Fibroblast of the aortic adventitia (primary cell): ENCODE results near the gene TMEM163. TPM values are rescaled to one million over a fixed set of nuclear protein-coding genes. Genes with fewer than 3 reads are reported as not detected.

Experiments used
- DNase-seq: peaks from one replicate; pipeline ENCODE4 v3.0.0-alpha.2; 2010; ENCODE audit warnings: low read depth
- H3K4me3 ChIP-seq: 2 replicates; pipeline ENCODE4 v1.5.1; 2011; ENCODE audit warnings: low read depth, mild to moderate bottlenecking, control low read depth, low read length, moderate library complexity
- total RNA-seq: library from RNA; depleted of rRNA; stranded (reverse); fragments of >200 nt; gene quantifications from 2 replicates; pipeline ENCODE4 v1.2.3, GENCODE V29; 2012; ENCODE audit warnings: low replicate concordance
- TF ChIP-seq, protein P1 (sequence below): IDR thresholded peaks from 2 replicates; pipeline ENCODE4 v1.5.1; 2011; ENCODE audit warnings: mild to moderate bottlenecking, low read length, control low read depth, inconsistent platforms; ENCODE audit not compliant: insufficient read depth

Gene TMEM163
- total RNA-seq, 1 donor: not detected

GRCh38 chr2:134642938-134643337, 75.9 kb downstream of the TMEM163 start:
- no peak for DNase-seq
- TF ChIP-seq, protein P1, sequence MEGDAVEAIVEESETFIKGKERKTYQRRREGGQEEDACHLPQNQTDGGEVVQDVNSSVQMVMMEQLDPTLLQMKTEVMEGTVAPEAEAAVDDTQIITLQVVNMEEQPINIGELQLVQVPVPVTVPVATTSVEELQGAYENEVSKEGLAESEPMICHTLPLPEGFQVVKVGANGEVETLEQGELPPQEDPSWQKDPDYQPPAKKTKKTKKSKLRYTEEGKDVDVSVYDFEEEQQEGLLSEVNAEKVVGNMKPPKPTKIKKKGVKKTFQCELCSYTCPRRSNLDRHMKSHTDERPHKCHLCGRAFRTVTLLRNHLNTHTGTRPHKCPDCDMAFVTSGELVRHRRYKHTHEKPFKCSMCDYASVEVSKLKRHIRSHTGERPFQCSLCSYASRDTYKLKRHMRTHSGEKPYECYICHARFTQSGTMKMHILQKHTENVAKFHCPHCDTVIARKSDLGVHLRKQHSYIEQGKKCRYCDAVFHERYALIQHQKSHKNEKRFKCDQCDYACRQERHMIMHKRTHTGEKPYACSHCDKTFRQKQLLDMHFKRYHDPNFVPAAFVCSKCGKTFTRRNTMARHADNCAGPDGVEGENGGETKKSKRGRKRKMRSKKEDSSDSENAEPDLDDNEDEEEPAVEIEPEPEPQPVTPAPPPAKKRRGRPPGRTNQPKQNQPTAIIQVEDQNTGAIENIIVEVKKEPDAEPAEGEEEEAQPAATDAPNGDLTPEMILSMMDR: no peak
- no peak overlapping the region for H3K4me3 ChIP-seq

DNA sequence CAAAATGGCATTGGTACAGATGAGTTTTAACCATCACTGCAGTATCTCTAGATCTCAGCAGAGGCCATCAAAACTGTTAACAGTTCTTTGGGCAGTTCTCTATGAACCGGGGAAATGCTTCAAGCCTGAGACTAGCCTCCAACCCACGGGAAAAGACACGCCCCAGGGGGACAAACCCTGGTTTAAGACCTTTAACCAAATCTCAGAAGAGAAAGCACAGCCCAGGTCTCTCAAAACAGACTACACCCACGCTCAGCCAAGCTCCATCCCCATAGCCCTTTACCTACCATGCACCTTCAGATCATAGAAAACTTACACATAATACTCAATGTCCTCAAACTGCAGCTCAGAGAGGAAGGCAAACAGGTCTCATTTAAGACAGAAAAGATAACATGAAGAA, 78.3 kb downstream of the TMEM163 start:
- H3K4me3 ChIP-seq: no peak overlapping the region
- TF ChIP-seq, protein P1: no peak
- no peak for DNase-seq

GRCh38 chr2:134639265-134639664, 79.5 kb downstream of the TMEM163 start:
- H3K4me3 ChIP-seq: no peak overlapping the region
- DNase-seq: no peak
- TF ChIP-seq, protein P1: no peak

GRCh38 chr2:134636714-134637113, 82.1 kb downstream of the TMEM163 start:
- no peak overlapping the region for H3K4me3 ChIP-seq
- TF ChIP-seq, protein P1: no peak
- DNase-seq: no peak

GRCh38 chr2:134634054-134634753, 84.6 kb downstream of the TMEM163 start:
- TF ChIP-seq, protein P1: no peak
- no peak overlapping the region for H3K4me3 ChIP-seq
- DNase-seq: no peak

- no peak overlapping the region for H3K4me3 ChIP-seq
- DNase-seq: no peak
- TF ChIP-seq, protein P1: no peak
Measured at GRCh38 chr2:134630504-134631159, 88.2 kb downstream of the TMEM163 start.

DNA sequence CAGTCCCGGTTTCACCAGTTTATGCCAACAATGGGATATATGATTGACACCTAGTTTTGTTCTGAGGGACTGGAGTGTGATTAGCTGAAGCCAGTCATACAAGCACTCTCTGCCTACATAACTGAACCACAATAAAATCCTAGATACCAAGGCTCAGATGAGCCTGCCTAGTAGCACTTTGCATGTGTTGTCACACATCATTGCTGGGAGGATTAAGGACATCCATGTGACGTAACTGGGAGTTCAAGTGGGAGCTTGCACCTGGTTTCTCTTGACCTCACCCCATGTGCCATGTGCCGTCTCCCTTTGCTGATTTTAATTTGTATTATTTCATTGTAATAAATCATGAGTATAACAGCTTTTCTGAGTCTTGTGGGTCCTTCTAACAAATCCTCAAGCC, 90.3 kb downstream of the TMEM163 start:
- TF ChIP-seq, protein P1: no peak
- no peak for DNase-seq
- no peak overlapping the region for H3K4me3 ChIP-seq
